Stimulated activated CD8-positive, alpha-beta memory T cell treated with anti-CD3 and anti-CD28 coated beads, Interleukin-4, amount 100 ng/mL, for 48 hours (primary cell): ENCODE measurements around the gene SLC25A1.

Source experiments
- DNase-seq: peaks from one replicate; pipeline ENCODE4 v3.0.0-alpha.2; 2020

The SLC25A1 gene

DNA sequence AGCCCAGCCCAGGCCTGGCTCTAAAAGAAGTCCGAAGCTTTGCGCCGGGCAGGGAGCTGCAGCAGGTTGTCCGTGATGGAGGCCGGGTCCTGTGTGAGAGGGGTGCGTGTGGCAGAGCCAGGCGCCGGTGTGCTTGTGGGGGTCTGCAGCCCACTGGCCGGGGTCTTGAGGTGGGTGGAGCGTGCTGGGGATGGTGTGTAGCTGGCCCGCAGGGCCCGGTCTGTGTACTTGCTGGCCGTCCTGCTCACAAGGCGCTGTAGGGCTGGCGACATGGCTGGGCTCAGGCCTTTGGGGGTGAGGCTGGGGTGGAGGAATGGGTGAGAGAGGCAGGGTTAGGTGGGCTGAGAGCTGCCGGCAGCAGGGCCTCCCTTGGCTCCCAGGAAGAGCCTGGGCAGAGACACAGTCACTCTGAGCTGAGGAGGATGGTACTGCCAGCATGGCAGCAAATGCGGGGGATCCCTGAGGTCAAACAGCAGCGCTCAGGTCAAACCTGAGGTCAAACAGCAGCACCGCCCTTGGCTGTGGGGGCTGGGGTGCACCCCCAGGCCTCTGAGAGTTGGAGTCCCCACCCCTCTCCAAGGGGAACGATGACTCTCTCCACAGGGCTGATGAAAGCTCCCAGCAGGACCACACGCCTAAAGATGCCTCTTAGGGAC is 44.2 kb downstream of the SLC25A1 start:
- DNase-seq, result no peak

DNA sequence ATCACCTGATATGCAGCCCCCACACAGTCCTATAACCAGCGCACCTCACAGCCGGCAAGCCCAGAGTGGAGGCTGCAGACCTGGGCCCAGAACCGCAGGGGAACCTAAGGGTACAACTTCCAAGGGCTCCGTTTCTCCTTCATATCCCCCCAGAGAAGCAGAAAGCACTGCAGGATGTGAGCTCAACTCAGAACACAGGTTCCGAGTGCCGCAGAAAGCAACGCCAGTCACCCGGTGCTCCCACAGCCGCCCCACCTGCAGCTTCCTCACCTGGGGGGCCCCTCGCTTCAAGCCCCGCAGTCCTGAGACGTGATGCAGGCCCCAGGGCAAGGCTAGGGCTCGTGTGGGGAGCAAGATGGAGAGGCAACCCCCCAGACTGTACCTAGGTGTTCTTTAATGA is 45.0 kb downstream of the SLC25A1 start:
- no peak for DNase-seq

DNA sequence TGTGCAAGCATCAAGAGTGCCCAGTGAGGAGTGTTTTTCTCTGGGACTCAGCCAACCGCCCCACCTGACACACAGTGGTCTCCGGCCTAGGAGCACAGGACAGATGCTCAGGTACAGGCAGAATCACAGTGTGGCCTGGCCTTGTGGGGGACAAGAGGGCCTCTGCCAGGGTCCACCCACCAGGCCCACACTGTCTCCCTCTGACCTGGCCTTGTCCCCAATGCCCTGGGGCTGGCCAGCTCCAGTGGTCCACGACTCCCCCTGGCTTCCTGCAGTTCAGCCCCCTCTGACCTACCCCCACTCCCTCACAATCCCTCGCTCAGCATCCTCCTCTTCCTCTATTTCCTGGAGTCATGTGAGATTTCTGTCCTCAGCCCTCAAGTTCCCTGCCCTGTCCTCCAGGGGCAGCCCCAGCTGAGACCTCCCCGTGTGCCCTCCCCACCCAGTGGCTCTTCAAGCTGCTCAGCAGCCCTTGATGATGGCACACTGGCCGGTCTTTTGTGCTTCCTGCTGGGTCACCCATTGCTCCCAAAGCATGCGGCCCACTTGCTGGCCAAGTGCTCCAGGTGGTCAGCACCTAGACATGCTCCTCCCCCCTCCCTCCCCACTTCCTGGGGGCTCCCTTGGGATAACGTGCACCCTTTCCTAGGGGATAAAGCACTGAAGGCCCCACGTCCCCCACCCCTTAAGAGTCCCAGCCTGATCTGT is 45.7 kb downstream of the SLC25A1 start:
- no peak for DNase-seq

DNA sequence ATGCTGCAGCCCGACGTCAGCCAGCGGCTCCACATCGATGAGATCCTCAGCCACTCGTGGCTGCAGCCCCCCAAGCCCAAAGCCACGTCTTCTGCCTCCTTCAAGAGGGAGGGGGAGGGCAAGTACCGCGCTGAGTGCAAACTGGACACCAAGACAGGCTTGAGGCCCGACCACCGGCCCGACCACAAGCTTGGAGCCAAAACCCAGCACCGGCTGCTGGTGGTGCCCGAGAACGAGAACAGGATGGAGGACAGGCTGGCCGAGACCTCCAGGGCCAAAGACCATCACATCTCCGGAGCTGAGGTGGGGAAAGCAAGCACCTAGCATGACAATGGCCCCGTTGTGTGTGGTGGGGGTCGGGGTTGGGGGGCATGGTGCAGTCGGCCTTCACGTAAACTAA is 46.4 kb downstream of the SLC25A1 start:
- no peak for DNase-seq

DNA sequence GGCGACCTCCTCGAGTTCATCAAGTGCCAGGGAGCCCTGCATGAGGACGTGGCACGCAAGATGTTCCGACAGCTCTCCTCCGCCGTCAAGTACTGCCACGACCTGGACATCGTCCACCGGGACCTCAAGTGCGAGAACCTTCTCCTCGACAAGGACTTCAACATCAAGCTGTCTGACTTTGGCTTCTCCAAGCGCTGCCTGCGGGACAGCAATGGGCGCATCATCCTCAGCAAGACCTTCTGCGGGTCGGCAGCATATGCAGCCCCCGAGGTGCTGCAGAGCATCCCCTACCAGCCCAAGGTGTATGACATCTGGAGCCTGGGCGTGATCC is 46.9 kb downstream of the SLC25A1 start:
- no peak for DNase-seq

DNA sequence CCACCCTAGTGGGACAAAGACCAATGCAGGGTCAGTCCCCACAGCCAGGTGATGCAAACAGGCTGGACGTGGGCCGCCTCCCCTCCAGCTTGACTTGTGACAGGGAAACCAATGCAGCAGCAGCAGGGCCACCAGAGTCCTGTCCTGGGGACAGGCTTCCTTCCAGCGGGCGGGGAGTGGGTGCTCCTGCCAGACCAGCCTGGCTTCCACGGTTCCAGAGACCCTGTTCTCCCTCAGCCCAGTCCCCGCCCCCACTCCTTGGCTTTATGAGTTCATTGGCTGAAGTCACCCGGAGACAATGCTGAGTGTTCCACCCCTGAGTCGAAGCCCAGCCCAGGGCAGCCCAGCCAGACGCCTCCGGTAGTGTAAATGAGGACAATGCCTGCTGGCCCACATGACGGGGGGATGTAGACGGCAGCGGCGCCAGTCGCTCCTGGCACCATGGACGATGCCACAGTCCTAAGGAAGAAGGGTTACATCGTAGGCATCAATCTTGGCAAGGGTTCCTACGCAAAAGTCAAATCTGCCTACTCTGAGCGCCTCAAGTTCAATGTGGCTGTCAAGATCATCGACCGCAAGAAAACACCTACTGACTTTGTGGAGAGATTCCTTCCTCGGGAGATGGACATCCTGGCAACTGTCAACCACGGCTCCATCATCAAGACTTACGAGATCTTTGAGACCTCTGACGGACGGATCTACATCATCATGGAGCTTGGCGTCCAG is 47.4 kb downstream of the SLC25A1 start, which contains the start of gene TSSK2:
TSSK2 (plus strand) TSS at position 350 of the 726 bp plus-strand sequence; CDS start at position 442, 92 bp downstream.
- DNase-seq, result no peak

DNA sequence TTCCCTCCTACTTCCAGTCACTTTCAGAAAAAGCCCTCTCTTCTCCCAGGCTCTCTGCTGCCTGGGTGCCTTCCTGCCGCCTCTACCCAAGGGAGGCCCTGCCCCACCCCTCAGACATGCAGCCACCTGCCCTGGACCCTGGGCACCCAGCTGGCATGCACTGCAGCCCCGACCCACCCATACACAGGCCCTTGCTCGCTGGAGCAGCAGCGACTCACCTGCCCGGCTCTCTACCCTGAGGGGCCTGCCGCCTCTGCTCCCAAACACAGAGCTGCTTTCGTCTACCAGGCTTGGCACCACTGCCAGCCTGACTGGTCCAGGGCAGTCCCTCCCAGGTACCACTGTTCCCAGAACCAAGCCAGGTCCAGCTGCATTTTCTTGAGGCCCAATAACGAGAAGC is 48.7 kb downstream of the SLC25A1 start:
- no peak for DNase-seq

DNA sequence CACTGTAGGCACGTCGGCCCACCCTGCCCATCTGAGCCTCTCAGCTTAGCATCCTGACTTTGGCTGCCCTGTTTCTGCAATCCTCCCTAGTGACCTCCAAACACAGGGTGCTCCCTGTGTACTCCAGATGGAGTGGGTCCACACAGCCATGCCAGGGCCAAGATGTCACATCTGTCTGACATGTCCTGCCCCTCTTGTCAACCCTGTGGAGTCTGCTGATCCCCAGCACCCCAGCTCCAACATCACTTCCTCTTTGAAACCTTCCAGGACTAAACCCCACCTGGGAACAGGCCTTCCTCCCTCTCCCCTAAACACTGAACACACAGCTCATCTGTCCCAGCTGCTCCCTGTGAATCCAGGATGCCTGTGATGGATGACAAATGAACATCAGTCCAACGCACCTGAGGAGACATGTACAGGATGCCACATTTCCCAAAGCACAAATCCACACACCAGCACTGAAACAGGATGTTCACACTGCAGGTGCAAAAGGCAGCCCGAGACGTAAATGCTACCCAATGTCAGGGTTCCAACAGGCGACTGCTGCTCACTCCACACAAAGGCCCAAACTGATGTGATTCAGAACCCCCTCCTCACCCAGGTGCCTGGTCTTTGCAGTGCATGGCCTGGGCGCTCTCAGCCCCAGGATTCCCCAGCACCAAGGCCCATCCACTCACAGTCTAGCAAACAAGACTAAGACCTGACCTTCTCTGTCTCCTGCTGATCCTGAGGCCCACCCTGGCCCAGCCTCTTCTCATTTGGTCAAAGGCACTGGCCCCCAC is 49.4 kb downstream of the SLC25A1 start:
- DNase-seq, result no peak

DNA sequence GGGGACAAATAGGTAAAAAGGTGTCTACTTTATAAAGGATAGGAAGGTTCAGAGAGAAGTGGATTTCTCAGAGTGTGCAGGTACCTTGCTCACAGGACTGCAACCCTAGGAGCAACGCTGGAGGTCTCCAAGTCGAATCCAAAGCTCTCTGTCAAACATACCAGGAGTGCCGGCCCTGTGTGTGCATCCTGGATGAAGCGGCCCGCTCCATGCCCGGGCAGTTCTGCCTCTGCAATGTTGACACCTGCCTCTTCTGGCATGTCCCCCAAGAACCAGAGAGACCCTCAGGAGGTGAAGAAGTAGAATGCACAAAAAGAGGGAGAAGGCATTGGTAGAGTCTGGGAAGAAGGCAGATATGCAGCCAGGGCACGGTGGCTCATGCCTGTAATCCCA is 50.5 kb downstream of the SLC25A1 start:
- no peak for DNase-seq

DNA sequence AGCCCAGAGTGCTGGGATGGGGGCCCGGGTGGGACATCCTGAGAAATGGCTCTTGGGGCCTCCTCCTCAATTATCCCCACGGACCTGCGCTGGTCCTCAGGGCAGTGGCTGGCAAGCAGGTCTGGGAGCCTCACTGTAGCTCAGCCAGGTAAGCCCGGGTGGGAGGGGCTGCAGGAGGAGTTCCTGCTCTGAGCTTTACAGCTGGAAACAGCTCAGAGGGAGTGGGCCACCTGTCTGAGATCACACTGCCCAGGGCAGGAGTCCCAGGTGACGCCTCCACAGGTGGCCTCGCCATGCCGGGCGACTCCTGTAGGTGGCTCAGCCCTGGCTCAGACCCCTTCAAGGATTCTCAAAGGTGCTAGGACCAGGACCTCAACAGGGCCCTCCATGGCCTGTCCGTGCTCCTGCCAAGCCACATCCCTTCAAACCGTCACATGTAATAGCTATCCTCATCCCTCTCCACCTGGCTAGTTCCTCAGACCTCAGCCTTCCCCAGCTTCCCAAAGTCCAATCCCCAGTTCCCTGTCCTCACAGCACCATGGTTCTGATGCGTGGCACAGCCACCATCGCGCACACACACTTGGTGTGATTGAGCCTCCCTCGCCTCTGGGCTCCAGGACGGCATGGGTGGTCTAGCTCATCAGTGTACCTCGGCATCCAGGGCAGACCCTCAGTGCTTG is 51.1 kb downstream of the SLC25A1 start:
- no peak for DNase-seq

DNA sequence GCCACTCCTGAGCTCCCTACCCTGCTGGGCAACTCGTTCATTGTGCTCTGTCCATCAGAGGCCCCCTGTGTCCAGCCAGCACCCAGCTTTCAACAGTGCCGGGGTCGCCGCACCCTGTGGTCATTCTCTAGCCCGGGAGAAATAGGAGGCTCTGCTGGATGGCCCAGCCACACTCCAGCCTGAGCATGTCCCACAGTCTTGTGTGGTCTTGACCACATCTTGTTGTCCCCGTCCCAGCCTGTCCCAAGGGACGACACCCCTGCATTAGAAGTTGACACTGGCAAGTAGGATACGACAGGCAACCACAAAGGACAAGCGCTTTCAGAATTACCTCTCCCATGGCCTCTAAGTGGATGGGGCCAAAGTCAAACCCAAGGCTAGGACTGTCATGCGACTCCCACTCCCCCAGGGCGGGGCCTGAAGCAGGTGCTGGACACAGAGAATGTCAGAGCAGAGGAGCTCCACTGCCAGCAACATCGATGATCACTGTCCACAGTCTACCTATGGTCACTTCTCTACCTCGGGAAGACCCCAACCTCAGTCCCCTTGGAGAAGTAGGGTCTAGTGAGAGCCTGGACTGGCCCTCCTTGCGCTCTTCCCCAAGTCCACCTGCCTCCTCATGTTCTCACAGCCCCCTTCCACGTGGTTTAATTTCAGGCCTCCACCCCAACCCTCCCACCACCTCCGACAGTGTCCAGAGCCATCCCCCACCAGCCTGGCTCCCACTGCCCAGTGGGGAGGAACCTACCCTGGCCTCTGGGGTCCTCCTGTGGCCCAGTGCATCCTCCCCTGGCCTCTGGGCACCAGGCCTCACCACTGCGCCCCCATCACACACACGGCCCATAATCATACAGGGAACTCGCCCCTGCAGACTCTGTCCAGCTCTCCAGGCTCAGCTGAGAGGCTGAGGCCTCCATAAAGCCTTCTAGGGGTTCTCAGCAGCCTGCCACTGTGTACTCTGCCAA is 51.9 kb downstream of the SLC25A1 start:
- DNase-seq, result no peak
